Lower leg skin (tissue), 4 donors: ENCODE measurements around the gene WHRN. TPM values are rescaled to one million over a fixed set of nuclear protein-coding genes. Genes with fewer than 3 reads are reported as not detected.

Experiments
- DNase-seq, 2 donors: peaks; one replicate each; pipeline ENCODE4 v3.0.0-alpha.2; 2019; ENCODE audit warnings: low spot score in 2 of 2
- H3K4me3 ChIP-seq: fragments of 200-600 bp; sonication (generic); 2 replicates; pipeline ENCODE4 v1.5.1; 2017; ENCODE audit warnings: mild to moderate bottlenecking, low read depth; ENCODE audit not compliant: poor library complexity, severe bottlenecking
- CTCF ChIP-seq, 3 donors: fragments of 450-650 bp; IDR thresholded peaks; one replicate each; pipeline ENCODE4 v1.5.1; 2016; ENCODE audit warnings: antibody characterized with exemption in 3 of 3, mild to moderate bottlenecking in 3 of 3, moderate library complexity in 2 of 3
- POLR2A ChIP-seq, 2 donors: fragments of 450-650 bp; IDR thresholded peaks; one replicate each; pipeline ENCODE4 v1.6.1; 2016 to 2017; ENCODE audit warnings: antibody characterized with exemption in 2 of 2, mild to moderate bottlenecking in 1 of 2, moderate library complexity in 1 of 2
- WGBS, 2 donors: methylation state at CpG; one replicate each; pipeline ENCODE4 v1.1.5; 2018; 5-methylcytosine and 5-hydroxymethylcytosine counted together
- intact Hi-C: fragments of 100-400 bp; cut with DNase I; formaldehyde crosslinking; loops from one replicate; pipeline ENCODE4 v1.15.0; 2023; ENCODE audit warnings: low total_unique reads
- total RNA-seq, 4 donors: library from RNA; depleted of rRNA; stranded (reverse); fragments of >200 nt; gene quantifications; one replicate each; pipeline ENCODE4 v1.1.0, GENCODE V29; 2016

The WHRN gene
- total RNA-seq, 4 donors from 2014 or later, result 8.7 to 15.0 (median 10.5) TPM

- DNase-seq, result no peak
- intact Hi-C loops, result no loop called here
- TF ChIP-seq CTCF (IDR thresholded peaks at IDR 0.05), result no peak
- H3K4me3 ChIP-seq, result no peak overlapping the region
- 65 to 73% methylated on average over 9 of the region's 9 CpGs for WGBS, 2 donors
Observed at GRCh38 chr9:114549697-114550330, 44.5 kb upstream of the WHRN start.

- no peak for DNase-seq
- H3K4me3 ChIP-seq, result no peak overlapping the region
- intact Hi-C loops, result no loop called here
- TF ChIP-seq POLR2A (IDR thresholded peaks at IDR 0.05), result no peak
- no peak for TF ChIP-seq CTCF (IDR thresholded peaks at IDR 0.05)
Observed at GRCh38 chr9:114546851-114547250, 41.6 kb upstream of the WHRN start.

- no peak overlapping the region for H3K4me3 ChIP-seq
- TF ChIP-seq CTCF (IDR thresholded peaks at IDR 0.05) (no peak), POLR2A (IDR thresholded peaks at IDR 0.05) (no peak)
- WGBS, 2 donors, result 64 to 69% methylated on average over 5 of the region's 5 CpGs
- intact Hi-C loops, result no loop called here
- no peak for DNase-seq
Observed at GRCh38 chr9:114545055-114545454, 39.8 kb upstream of the WHRN start.

GRCh38 chr9:114539701-114540380 lies 34.6 kb upstream of the WHRN start:
- WGBS, 2 donors, result 71 to 75% methylated on average over 9 of the region's 9 CpGs
- intact Hi-C loops, result no loop called here
- TF ChIP-seq CTCF (IDR thresholded peaks at IDR 0.05) (no peak), POLR2A (IDR thresholded peaks at IDR 0.05) (no peak)
- H3K4me3 ChIP-seq, result no peak overlapping the region
- DNase-seq, result peak in 1 of 2 donors; percentile 20

- TF ChIP-seq POLR2A (IDR thresholded peaks at IDR 0.05) (no peak), CTCF (IDR thresholded peaks at IDR 0.05) (no peak)
- intact Hi-C loops, result no loop called here
- no peak for DNase-seq
Observed at GRCh38 chr9:114538241-114538640, 33.0 kb upstream of the WHRN start.

More at GRCh38 chr9:114538241-114538640, 33.0 kb upstream of the WHRN start:
- WGBS, 2 donors, result 20 to 21% methylated on average over 5 of the region's 5 CpGs
- no peak overlapping the region for H3K4me3 ChIP-seq
